Measurements from ENCODE around the gene C4BPA.

Gene C4BPA

GRCh38 chr1:207103892-207104373 lies at the start of gene C4BPA:
C4BPA (plus strand) TSS chr1:207104233; CDS start chr1:207113026, 8,793 bp downstream.
- no peak for DNase-seq (ENCODE audit: low read depth)

GRCh38 chr1:207054491-207054890 lies 49.5 kb upstream of the C4BPA start:
- DNase-seq (ENCODE audit: low read depth) = no peak

- DNase-seq (ENCODE audit: low read depth) = no peak
Measured at GRCh38 chr1:207055386-207056001, 48.5 kb upstream of the C4BPA start.

GRCh38 chr1:207056673-207057072 lies 47.4 kb upstream of the C4BPA start:
- no peak for DNase-seq (ENCODE audit: low read depth)

- DNase-seq (ENCODE audit: low read depth) = no peak
Measured at GRCh38 chr1:207058252-207058651, 45.8 kb upstream of the C4BPA start.

GRCh38 chr1:207058878-207059867 lies 44.9 kb upstream of the C4BPA start:
- no peak for DNase-seq (ENCODE audit: low read depth)

- no peak for DNase-seq (ENCODE audit: low read depth)
Measured at GRCh38 chr1:207059881-207060280, 44.2 kb upstream of the C4BPA start.

- DNase-seq (ENCODE audit: low read depth) = no peak
Measured at GRCh38 chr1:207060596-207060995, 43.4 kb upstream of the C4BPA start.

GRCh38 chr1:207062058-207062457 lies 42.0 kb upstream of the C4BPA start:
- DNase-seq (ENCODE audit: low read depth) = no peak

- no peak for DNase-seq (ENCODE audit: low read depth)
Measured at GRCh38 chr1:207063014-207063413, 41.0 kb upstream of the C4BPA start.

GRCh38 chr1:207064561-207064960 lies 39.5 kb upstream of the C4BPA start:
- no peak for DNase-seq (ENCODE audit: low read depth)

- no peak for DNase-seq (ENCODE audit: low read depth)
Measured at GRCh38 chr1:207067185-207067584, 36.8 kb upstream of the C4BPA start.

GRCh38 chr1:207067665-207068064 lies 36.4 kb upstream of the C4BPA start:
- DNase-seq (ENCODE audit: low read depth) = no peak

GRCh38 chr1:207069061-207069460 lies 35.0 kb upstream of the C4BPA start:
- DNase-seq (ENCODE audit: low read depth) = no peak

- DNase-seq (ENCODE audit: low read depth) = no peak
Measured at GRCh38 chr1:207069858-207070506, 34.1 kb upstream of the C4BPA start.

- DNase-seq (ENCODE audit: low read depth) = no peak
Measured at GRCh38 chr1:207070811-207071210, 33.2 kb upstream of the C4BPA start.

GRCh38 chr1:207071426-207071825 lies 32.6 kb upstream of the C4BPA start:
- no peak for DNase-seq (ENCODE audit: low read depth)

- no peak for DNase-seq (ENCODE audit: low read depth)
Measured at GRCh38 chr1:207072233-207072632, 31.8 kb upstream of the C4BPA start.

- DNase-seq (ENCODE audit: low read depth) = no peak
Measured at GRCh38 chr1:207073906-207074820, 29.9 kb upstream of the C4BPA start.

GRCh38 chr1:207076181-207076955 lies 27.7 kb upstream of the C4BPA start:
- DNase-seq (ENCODE audit: low read depth) = no peak

- no peak for DNase-seq (ENCODE audit: low read depth)
Measured at GRCh38 chr1:207077012-207077411, 27.0 kb upstream of the C4BPA start.

Data from fibroblast of the conjunctiva (primary cell).